Breast epithelium (tissue), 4 donors: ENCODE measurements around the gene STXBP4. TPM values are rescaled to one million over a fixed set of nuclear protein-coding genes. Genes with fewer than 3 reads are reported as not detected.

Source experiments
- DNase-seq, 2 donors: peaks; one replicate each; pipeline ENCODE4 v3.0.0-alpha.2; 2019; ENCODE audit warnings: low spot score in 2 of 2
- H3K27ac ChIP-seq, 2 donors: fragments of 200-600 bp; sonication (generic) in 1 of 2; one replicate each; pipeline ENCODE4 v1.5.1; 2016 to 2019; ENCODE audit warnings: mild to moderate bottlenecking in 1 of 2
- H3K27me3 ChIP-seq, 2 donors: fragments of 200-600 bp; sonication (generic) in 1 of 2; one replicate each; pipeline versions ENCODE4 v1.5.1 to v1.6.0; 2017 to 2019; ENCODE audit warnings: control low read depth in 1 of 2, mild to moderate bottlenecking in 1 of 2
- H3K36me3 ChIP-seq: fragments of 200-600 bp; one replicate; pipeline ENCODE4 v1.5.1; 2019
- H3K4me1 ChIP-seq, 2 donors: fragments of 200-600 bp; sonication (generic); one replicate each; pipeline ENCODE4 v1.5.1; 2016 to 2019; ENCODE audit warnings: control low read depth in 1 of 2
- H3K4me3 ChIP-seq, 3 donors: fragments of 200-600 bp; sonication (generic); 1 replicate in 2 of 3; 2 replicates in 1 of 3; pipeline ENCODE4 v1.5.1; 2016 to 2019; ENCODE audit warnings: mild to moderate bottlenecking in 3 of 3, moderate library complexity in 2 of 3
- H3K9me3 ChIP-seq, 2 donors: fragments of 200-600 bp; sonication (generic) in 1 of 2; one replicate each; pipeline ENCODE4 v1.5.1; 2016 to 2019; ENCODE audit warnings: control low read depth in 1 of 2
- CTCF ChIP-seq, 3 donors: fragments of 450-650 bp; IDR thresholded peaks; one replicate each; pipeline ENCODE4 v1.5.1; 2016 to 2017; ENCODE audit warnings: antibody characterized with exemption in 3 of 3, mild to moderate bottlenecking in 3 of 3, moderate library complexity in 3 of 3
- POLR2A ChIP-seq: fragments of 450-650 bp; IDR thresholded peaks from one replicate; pipeline ENCODE4 v1.6.1; 2016; ENCODE audit warnings: antibody characterized with exemption, mild to moderate bottlenecking, moderate library complexity
- POLR2AphosphoS5 ChIP-seq, 3 donors: sonication (generic); formaldehyde crosslinking; IDR thresholded peaks; one replicate each; pipeline ENCODE4 v1.6.1; 2017; ENCODE audit warnings: antibody characterized with exemption in 3 of 3
- intact Hi-C: fragments of 100-400 bp; cut with DNase I; formaldehyde crosslinking; loops from one replicate; pipeline ENCODE4 v1.15.1; 2023; ENCODE audit warnings: low total_unique reads
- total RNA-seq, 3 donors: library from RNA; depleted of rRNA; stranded (reverse); fragments of >200 nt; gene quantifications; one replicate each; pipeline ENCODE4 v1.1.0, GENCODE V29; 2016

STXBP4 gene
- total RNA-seq, 3 donors from 2014 or later = 10.4 to 29.2 (median 20.2) TPM

- Histone ChIP-seq H3K36me3 (no peaks in the 10 kb centered on the region), H3K4me3 (no peak overlapping the region), H3K4me1 (no peaks in the 10 kb centered on the region), H3K27ac (no peak overlapping the region), H3K27me3 (no peaks in the 10 kb centered on the region), H3K9me3 (no peaks in the 10 kb centered on the region)
- no peak for TF ChIP-seq CTCF (IDR thresholded peaks at IDR 0.05)
- TF ChIP-seq POLR2A = no peak
- TF ChIP-seq POLR2AphosphoS5 (IDR thresholded peaks at IDR 0.05) = no peak
- DNase-seq = no peak
- intact Hi-C loops = no loop called here
Measured at GRCh38 chr17:55160501-55160900, 191.9 kb downstream of the STXBP4 start.

GRCh38 chr17:55161935-55162555 is 193.5 kb downstream of the STXBP4 start:
- no peaks in the 10 kb centered on the region for H3K4me1 ChIP-seq
- no peak overlapping the region for H3K4me3 ChIP-seq
- TF ChIP-seq CTCF (IDR thresholded peaks at IDR 0.05) (no peak), POLR2AphosphoS5 (IDR thresholded peaks at IDR 0.05) (no peak), POLR2A (no peak)
- no peaks in the 10 kb centered on the region for H3K9me3 ChIP-seq
- intact Hi-C loops = no loop called here
- no peak overlapping the region for H3K27ac ChIP-seq
- no peaks in the 10 kb centered on the region for H3K27me3 ChIP-seq
- no peaks in the 10 kb centered on the region for H3K36me3 ChIP-seq
- no peak for DNase-seq

GRCh38 chr17:55162556-55162946 is 194.0 kb downstream of the STXBP4 start:
- no peak for TF ChIP-seq POLR2A
- intact Hi-C loops = no loop called here

GRCh38 chr17:55163408-55163807 is 194.8 kb downstream of the STXBP4 start:
- H3K27ac ChIP-seq = no peak overlapping the region
- DNase-seq = no peak
- no peaks in the 10 kb centered on the region for H3K4me1 ChIP-seq
- no peaks in the 10 kb centered on the region for H3K27me3 ChIP-seq
- no peak overlapping the region for H3K4me3 ChIP-seq
- TF ChIP-seq CTCF (IDR thresholded peaks at IDR 0.05) = no peak
- TF ChIP-seq POLR2A = no peak
- no peak for TF ChIP-seq POLR2AphosphoS5 (IDR thresholded peaks at IDR 0.05)
- intact Hi-C loops = no loop called here
- no peaks in the 10 kb centered on the region for H3K36me3 ChIP-seq
- no peaks in the 10 kb centered on the region for H3K9me3 ChIP-seq

More at GRCh38 chr17:55162556-55162946, 194.0 kb downstream of the STXBP4 start:
- Histone ChIP-seq H3K9me3 (no peaks in the 10 kb centered on the region), H3K27ac (no peak overlapping the region), H3K4me3 (no peak overlapping the region), H3K36me3 (no peaks in the 10 kb centered on the region), H3K4me1 (no peaks in the 10 kb centered on the region), H3K27me3 (no peaks in the 10 kb centered on the region)
- DNase-seq = no peak

GRCh38 chr17:55166506-55166905 is 197.9 kb downstream of the STXBP4 start:
- DNase-seq = no peak
- H3K4me1 ChIP-seq = no peaks in the 10 kb centered on the region
- TF ChIP-seq POLR2AphosphoS5 (IDR thresholded peaks at IDR 0.05) (no peak), POLR2A (no peak), CTCF (IDR thresholded peaks at IDR 0.05) (no peak)
- H3K4me3 ChIP-seq = no peak overlapping the region
- H3K9me3 ChIP-seq = no peaks in the 10 kb centered on the region
- H3K36me3 ChIP-seq = peaks cover 5% of the 10 kb centered on the region
- intact Hi-C loops = no loop called here
- no peaks in the 10 kb centered on the region for H3K27me3 ChIP-seq
- H3K27ac ChIP-seq = no peak overlapping the region
